Activated CD8-positive, alpha-beta memory T cell treated with anti-CD3 and anti-CD28 coated beads, Interleukin-2, amount 50 U/mL, for 48 hours (primary cell): ENCODE results near the gene CD99L2.

ENCODE experiments used
- DNase-seq: peaks from one replicate; pipeline ENCODE4 v3.0.0-alpha.2; 2020

Gene CD99L2

GRCh38 chrX:150777328-150777992 lies 121.0 kb downstream of the CD99L2 start:
- no peak for DNase-seq

- no peak for DNase-seq
Observed at GRCh38 chrX:150775569-150776350, 122.7 kb downstream of the CD99L2 start.

- DNase-seq: no peak
Observed at GRCh38 chrX:150774798-150775568, 123.5 kb downstream of the CD99L2 start.

GRCh38 chrX:150773634-150774033 lies 124.8 kb downstream of the CD99L2 start:
- no peak for DNase-seq

GRCh38 chrX:150773117-150773516 lies 125.4 kb downstream of the CD99L2 start:
- DNase-seq: no peak

- DNase-seq: peak; percentile 95
Observed at GRCh38 chrX:150772150-150772970, 126.1 kb downstream of the CD99L2 start.

GRCh38 chrX:150771116-150771515 lies 127.4 kb downstream of the CD99L2 start:
- no peak for DNase-seq

GRCh38 chrX:150770623-150771022 lies 127.8 kb downstream of the CD99L2 start:
- no peak for DNase-seq

- DNase-seq: no peak
Observed at GRCh38 chrX:150769408-150769807, 129.1 kb downstream of the CD99L2 start.

GRCh38 chrX:150768580-150769190 lies 129.8 kb downstream of the CD99L2 start:
- DNase-seq: no peak

GRCh38 chrX:150768132-150768485 lies 130.4 kb downstream of the CD99L2 start:
- DNase-seq: no peak

GRCh38 chrX:150767475-150768131 lies 130.9 kb downstream of the CD99L2 start:
- no peak for DNase-seq

- no peak for DNase-seq
Observed at GRCh38 chrX:150767045-150767395, 131.4 kb downstream of the CD99L2 start.

GRCh38 chrX:150766351-150767044 lies 132.0 kb downstream of the CD99L2 start:
- DNase-seq: no peak

- DNase-seq: no peak
Observed at GRCh38 chrX:150765782-150766350, 132.6 kb downstream of the CD99L2 start.

GRCh38 chrX:150765237-150765636 lies 133.2 kb downstream of the CD99L2 start:
- no peak for DNase-seq

GRCh38 chrX:150763810-150764209 lies 134.7 kb downstream of the CD99L2 start:
- no peak for DNase-seq

- DNase-seq: no peak
Observed at GRCh38 chrX:150763303-150763797, 135.1 kb downstream of the CD99L2 start.

GRCh38 chrX:150762258-150763165 lies 136.0 kb downstream of the CD99L2 start:
- no peak for DNase-seq

GRCh38 chrX:150761819-150762216 lies 136.7 kb downstream of the CD99L2 start:
- DNase-seq: no peak
